ENCODE measurements around the gene HDAC4. TPM values are rescaled to one million over a fixed set of nuclear protein-coding genes. Genes with fewer than 3 reads are reported as not detected.

HDAC4 gene
- total and polyA plus RNA-seq, 2 of the 8 experiments (the other 6 are each of a cell fraction or from before 2014, with no cell fraction given), result 15.4 to 31.5 TPM

- TF ChIP-seq RAD21 (IDR thresholded peaks at IDR 0.05 in 1 of 2, conservative IDR thresholded peaks at IDR 0.05 in 1 of 2; ENCODE audit: low read depth in 2 of 2, low read length in 2 of 2) (no peak), JUN (IDR thresholded peaks at IDR 0.05; ENCODE audit: low read depth, low read length) (no peak), EGR1 (IDR thresholded peaks at IDR 0.05; ENCODE audit: borderline replicate concordance, low read depth, low read length) (no peak)
Measured at GRCh38 chr2:239443666-239444567, 43.1 kb upstream of the HDAC4 start (continued).

Measured in H1 (cell line).